HG03060 (cell line): ENCODE results near the gene ATAD3C.
"Not testable (repeated sequence)": the region's sequence is repeated elsewhere in the genome, so short reads cannot be mapped to it uniquely, and the experiment has no call there.

ENCODE experiments used
- ATAC-seq: cut with Tn5 transposase; IDR thresholded peaks from one replicate; pipeline ENCODE4 v1.9.1; 2021; ENCODE audit warnings: low read depth, moderate number of reproducible peaks; ENCODE audit not compliant: unreplicated experiment

Gene ATAD3C

DNA sequence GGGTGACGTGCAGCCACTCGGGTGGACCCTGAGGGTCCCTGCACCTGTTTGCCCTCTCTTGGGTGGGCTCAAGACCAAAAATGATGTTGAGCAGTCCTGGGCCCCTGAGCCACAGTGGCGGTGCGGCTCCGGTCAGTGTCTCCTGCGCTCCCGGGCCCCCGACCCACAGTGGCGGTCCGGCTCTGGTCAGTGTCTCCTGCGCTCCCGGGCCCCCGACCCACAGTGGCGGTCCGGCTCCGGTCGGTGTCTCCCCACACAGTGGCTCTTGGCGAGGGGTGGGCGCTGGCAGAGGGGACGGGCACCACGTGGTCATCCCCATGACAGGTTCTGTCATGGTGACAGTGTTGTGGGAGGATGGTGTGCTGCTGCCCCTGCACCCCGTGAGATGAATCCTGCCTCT lies 44.8 kb downstream of the ATAD3C start:
- not testable (repeated sequence) for ATAC-seq

DNA sequence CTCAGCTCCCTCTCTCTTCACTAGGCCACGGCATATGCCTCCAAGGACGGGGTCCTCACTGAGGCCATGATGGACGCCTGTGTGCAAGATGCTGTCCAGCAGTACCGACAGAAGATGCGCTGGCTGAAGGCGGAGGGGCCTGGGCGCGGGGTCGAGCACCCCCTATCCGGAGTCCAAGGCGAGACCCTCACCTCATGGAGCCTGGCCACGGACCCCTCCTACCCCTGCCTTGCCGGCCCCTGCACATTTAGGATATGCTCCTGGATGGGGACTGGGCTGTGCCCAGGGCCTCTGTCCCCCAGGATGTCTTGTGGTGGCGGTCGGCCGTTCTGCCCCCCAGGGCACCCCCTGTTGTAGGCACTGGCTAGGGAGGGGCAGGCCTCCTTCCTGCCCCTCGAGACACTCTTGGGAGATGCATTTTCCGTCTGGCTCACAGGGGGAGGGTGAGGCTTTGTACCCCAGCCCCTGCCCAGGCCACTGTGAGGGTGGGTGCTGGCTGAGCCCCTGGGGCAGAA lies 46.0 kb downstream of the ATAD3C start:
- not testable (repeated sequence) for ATAC-seq

DNA sequence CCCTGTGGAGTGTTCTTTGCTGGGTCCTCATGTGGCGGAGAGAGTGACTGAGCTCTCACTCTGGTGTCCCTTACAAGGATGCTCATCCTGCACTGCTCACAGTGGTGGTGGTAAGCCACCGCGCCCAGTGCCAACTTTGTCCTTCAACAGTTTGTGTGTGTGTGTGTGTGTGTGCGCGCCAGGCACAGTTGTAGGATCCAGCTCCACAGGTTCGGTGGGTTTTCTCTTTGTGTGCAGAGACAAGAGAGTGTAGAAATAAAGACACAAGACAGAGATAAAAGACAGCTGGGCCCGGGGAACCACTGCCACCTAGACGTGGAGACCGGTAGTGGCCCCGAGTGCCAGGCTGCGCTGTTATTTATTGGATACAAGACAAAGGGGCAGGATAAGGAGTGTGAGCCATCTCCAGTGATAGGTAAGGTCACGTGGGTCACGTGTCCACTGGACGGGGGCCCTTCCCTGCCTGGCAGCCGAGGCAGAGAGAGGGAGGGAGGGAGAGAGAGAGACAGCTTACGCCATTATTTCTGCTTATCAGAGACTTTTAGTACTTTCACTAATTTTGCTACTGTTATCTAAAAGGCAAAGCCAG lies 55.4 kb downstream of the ATAD3C start:
- not testable (repeated sequence) for ATAC-seq

DNA sequence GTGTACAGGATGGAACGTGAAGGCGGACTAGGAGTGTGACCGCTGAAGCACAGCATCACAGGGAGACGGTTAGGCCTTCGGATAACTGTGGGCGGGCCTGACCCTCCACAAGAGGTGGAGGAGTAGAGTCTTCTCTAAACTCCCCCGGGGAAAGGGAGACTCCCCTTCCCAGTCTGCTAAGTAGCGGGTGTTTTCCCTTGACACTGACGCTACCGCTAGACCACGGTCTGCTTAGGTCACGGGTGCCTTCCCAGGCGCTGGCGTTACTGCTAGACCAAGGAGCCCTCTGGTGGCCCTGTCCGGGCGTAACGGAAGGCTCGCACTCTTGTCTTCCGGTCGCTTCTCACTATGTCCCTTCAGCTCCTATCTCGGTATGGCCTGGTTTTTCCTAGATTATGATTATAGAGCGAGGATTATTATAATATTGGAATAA lies 55.9 kb downstream of the ATAD3C start:
- not testable (repeated sequence) for ATAC-seq

DNA sequence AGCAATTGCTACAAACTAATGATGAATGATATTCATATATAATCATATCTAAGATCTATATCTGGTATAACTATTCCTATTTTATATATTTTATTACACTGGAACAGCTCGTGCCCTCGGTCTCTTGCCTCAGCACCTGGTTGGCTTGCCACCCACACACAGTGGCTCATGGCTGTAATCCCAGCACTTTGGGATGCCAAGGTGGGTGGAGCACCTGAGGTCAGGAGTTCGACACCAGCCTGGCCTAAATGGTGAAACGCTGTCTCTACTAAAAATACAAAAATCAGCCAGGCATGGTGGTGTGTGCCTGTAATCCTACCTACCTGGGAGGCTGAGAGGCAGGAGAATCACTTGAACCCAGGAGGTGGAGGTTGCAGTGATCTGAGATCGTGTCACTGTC lies 56.3 kb downstream of the ATAD3C start:
- ATAC-seq, result not testable (repeated sequence)

DNA sequence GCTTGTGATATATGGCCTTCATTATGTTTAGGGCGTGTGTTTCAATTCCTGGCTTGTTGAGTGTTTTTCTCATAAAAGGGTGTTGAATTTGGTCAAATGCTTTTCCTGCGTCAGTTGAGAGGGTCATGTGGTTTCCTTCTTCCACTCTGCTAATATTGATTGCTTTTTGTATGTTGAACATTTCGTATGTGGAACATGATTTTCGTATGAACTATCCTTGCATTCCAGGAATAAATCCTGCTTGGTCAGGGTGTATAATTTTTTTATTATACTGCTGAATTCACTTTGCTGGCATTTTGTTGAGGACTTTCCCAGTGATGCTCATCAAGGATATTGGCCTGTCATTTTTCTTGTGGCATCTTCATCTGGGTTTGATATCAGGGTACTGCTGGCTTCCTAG lies 57.8 kb downstream of the ATAD3C start:
- ATAC-seq, result no peak

DNA sequence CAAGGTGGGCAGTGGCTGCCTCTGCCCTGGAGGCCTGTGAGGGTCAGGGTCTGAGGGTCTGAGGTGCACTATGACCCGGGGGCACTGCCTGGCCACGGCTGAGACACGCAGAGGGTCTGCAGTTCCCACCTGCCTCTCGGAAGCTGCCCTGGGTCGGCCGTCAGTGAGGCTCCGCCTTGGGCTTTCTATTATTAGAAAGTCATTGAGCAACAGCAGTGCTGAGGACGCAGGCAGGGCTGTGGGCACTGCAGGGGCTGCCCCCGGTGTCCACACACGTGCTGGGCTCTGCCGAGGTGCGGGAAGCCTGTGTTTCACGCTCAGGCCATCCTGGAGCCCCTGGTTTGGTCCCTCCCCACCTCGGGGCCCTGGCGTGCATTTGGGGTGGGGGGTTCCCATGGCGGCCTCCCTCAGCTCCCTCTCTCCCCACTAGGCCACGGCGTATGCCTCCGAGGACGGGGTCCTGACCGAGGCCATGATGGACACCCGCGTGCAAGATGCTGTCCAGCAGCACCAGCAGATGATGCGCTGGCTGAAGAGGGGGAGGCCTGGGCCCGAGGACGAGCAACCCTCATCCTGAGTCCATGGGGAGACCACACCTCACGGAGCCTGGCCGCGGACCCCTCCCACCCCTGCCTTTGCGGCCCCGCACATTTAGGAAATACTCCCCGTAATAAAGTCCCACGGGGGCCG lies 59.4 kb downstream of the ATAD3C start:
- ATAC-seq, result not testable (repeated sequence)

DNA sequence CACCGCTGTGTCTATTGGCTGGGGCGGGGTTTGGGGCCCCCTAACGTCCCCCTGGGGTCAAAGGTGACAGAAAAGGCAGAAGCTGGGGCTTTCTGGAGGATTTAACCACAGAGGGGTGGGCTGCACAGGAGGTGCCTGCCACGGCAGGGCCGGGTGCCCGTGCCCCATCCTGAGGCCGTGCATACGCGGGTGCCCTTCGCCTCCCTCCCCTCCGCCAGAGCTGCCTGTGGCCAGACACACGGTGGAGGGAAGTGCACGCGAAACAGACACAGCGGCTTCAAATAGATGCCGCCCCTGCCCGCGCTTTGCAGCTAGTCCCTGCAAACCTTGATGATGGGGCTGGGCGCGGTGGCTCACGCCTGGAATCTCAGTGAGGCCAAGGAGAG lies 60.0 kb downstream of the ATAD3C start:
- not testable (repeated sequence) for ATAC-seq

DNA sequence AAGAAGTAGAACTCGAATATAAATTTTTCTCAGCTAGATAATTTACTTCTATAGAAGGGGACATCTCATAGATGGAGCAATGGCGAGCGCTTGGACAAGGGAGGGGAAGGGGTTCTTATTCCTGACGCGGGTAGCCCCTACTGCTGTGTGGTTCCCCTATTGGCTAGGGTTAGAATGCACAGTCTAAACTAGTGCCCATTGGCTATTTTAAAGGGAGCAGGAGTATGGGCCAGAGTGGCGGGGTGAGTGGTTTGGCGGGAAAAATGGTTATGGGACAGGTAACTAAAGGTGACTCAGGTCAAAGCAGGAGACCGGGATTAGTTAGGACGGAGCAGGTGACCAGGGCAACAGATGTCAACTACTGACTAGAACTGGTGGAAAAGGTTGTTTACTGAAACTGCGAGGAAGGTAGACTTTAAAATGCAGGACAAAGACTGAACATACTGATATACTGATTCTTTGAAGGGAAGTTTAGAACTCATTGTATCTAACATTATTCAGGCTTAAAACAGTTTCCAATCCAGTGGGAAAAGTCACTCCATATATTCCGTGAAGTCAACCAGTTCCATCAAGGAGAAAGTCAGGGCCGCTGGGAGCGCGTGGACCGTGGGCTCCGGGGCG lies 61.5 kb downstream of the ATAD3C start:
- no peak for ATAC-seq

DNA sequence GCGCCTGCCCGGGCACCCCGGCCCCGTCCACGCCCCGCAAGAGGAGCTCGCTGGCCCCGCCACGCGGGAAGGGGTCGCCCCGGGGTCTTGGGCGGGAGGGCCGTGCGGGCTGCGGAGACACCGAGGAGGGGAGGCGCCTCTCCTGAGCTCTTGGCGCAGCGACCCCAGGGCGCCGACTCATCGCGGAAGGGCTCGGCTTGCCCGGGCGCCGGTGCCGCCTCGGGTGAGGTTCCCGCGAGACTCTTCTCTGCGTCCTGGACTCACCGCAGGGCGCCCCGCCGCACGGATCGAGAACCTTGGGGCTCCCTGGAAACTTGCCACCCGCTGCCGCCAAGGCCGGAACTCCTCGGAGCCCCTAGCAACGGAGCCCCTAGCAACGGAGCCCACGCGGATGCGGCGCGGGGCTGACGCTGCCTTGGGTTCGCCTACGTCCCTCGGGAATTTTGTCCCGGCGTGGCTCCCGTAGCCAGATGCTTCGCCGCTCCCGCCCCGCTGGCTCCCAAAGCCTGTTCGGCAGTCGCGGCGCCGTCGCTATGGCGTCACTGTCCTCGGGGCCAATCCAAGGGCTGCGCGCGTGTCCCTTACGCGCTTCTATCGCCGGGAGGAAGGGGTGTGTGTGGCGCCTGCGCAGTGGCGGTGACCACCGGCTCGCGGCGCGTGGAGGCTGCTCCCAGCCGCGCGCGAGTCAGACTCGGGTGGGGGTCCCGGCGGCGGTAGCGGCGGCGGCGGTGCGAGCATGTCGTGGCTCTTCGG lies 62.2 kb downstream of the ATAD3C start, which contains the start of gene ATAD3A:
TSS of gene ATAD3A (plus strand) at position 630 of the 753 bp plus-strand sequence. CDS start at position 737, 107 bp downstream.
- ATAC-seq, result peak; percentile 69

DNA sequence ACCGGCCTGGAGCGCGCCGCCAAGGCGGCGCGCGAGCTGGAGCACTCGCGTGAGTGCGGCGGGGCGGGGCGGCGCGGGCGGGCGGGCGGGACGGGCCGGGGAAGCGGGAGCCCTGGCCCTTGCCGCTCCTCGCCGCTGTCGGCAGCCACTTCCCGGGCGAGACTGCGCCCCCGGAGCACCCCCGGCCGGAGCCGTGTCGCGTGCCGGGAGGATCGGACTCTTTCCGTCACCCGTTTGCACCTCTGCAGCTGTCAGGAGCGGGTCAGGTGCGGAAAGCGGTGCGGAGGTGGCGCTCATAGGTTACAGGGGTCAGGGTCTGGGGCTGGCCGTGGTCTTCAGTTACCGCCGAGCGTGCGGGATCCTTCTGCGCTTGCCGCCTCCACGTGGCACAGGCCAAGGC lies 62.9 kb downstream of the ATAD3C start:
- ATAC-seq, result not testable (repeated sequence)

DNA sequence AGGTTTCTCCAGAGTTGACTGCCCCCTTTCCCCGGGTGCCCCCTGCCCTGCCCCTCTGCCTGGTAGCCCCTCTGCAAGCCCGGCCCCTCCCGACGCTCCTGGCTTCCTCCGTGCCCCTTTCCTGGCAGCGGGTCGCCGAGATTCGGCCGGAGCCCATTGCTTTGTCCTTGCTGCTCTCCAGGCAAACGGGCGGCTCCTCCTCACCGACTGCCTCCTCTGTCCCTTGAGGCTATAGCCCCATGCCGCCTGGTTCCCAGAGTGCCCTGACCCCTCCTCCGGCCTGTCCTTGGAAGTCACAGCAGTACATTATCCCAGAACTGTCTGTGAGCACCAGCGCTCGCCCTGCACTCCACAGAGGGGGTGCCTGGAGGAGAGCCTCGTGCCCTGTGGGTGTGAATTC lies 64.2 kb downstream of the ATAD3C start:
- not testable (repeated sequence) for ATAC-seq

DNA sequence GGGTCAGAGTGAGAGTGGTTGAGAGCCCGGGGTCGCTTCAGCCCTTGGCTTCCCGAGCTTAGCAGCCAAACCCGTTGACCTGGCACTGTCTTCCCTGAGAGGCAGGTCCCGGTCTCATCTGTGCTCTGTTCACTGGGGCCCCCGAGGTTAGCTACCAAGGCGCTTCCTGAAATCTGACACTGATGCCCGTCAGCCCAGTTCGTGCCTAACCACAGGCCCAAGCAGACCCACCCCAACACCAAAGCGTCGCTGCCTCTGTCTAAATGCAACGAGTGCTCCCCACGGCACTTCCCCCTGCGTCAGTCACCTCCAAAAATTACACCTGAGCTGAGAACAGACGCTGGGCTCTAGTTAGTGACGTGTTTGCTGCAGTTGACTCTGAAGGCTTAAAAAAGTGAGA lies 64.9 kb downstream of the ATAD3C start:
- ATAC-seq, result not testable (repeated sequence)

DNA sequence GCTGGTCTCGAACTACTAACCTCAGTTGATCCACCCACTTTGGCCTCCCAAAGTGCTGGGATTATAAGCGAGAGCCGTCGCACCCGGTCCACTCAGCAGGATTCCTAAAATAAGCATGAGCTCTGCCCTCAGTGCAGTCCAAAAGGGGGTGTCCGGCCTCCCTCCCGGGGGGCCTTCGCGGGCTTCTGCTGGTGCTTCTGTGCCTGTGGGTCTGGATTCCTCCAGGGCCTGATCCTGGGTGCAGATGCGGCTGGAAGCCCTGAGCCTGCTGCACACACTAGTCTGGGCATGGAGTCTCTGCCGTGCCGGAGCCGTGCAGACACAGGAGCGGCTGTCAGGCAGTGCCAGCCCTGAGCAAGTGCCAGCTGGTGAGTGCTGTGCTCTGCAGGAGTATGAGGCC lies 67.4 kb downstream of the ATAD3C start:
- ATAC-seq, result not testable (repeated sequence)

DNA sequence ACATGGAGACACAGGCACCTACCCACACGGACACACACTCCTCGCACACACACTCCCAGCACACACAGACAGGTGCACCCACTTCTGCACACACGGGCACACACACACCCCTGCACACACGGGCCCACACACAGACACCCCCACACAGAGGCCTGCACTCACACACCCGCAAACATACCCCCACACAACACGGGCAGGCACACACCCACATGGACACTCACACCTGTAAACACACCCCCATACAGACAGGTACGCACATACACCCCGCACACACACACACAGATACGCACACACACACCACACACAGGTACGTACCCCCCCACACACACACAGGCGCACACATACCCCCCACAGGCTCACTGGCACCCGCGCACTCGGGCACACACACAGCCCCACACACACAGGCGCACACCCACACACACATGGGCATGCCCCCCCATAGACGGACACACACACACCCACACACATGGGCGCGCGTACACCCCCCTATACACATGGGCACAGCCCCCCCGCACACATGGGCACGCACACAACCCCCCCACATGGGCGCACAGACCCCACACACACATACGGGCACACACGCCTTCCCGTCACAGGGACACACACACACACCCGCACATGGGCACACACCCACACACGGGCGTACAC lies 68.6 kb downstream of the ATAD3C start:
- ATAC-seq, result no peak

DNA sequence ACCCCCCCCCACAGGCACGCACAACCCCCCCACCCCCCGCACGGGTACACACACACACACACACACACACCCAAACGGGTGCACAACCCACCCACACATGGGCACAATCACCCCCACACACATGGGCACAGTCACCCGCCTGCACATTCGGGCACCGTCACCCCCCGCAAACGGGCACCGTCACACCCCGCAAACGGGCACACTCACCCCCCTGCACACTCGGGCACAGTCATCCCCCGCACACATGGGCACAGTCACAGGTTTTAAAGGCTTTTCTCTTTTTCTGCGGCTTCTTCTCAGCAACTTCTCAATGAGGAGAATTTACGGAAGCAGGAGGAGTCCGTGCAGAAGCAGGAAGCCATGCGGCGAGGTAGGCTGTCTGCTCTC lies 69.1 kb downstream of the ATAD3C start:
- not testable (repeated sequence) for ATAC-seq
